NCI-H2107 (cell line): Measurements from ENCODE around the gene SMG9.
"Not testable (repeated sequence)": the region's sequence is repeated elsewhere in the genome, so short reads cannot be mapped to it uniquely, and the experiment has no call there.

Experiments
- DNase-seq: peaks from one replicate; lab custom pipeline; 2025; lab: John Stamatoyannopoulos, UW

SMG9 gene

DNA sequence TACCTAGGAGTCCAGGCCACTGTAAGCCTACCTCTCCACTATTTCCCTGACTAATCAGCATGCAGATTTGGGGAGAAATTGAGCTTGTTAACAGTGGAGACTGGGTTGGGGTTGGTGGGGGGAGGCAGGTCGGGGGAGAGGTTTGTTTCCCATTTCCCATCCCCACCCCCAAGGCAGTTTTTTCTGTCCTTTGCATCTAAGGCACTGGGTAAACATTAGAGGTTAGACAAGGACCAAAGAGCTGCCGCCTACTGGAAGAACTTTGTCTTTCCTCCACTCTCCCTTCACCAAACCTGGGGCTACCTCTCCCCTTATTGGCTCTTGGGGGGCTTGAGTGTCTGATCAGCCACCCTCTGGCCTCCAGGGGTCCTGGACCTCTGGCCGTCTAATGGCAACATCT is 25.1 kb upstream of the SMG9 start:
- DNase-seq, result no peak

DNA sequence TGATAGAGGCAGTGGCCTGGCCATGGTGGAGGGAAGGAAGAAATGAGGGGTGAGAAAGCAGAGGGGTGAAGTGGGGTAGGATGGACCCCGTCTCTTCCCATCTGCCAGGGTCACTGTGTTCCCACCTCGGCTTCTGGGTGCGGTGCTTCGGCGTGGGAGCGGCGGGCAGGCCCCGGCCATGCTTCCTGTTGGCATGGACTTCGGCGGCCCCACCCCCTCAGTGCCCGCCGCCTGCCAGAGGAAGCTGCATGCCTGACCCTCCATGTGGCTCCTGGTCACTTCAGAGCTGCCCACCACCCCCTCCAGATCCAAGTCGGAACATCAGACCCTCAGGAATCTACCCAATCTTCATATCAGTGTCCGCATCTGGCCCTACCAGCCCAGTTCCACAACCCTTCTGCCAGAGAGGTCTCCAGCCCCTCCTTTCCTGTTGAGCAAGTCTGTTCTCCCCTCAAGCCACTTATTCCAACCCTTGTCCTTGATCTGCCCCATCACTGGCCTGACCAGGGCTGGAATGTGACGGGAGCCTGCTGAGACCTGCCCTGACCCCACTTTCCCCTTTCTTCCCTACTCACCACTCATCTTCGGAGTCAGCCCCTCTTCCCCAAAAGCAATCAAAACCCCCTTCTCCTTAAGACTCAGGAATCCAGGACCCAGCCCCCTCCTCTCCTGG is 24.5 kb upstream of the SMG9 start:
- no peak for DNase-seq

DNA sequence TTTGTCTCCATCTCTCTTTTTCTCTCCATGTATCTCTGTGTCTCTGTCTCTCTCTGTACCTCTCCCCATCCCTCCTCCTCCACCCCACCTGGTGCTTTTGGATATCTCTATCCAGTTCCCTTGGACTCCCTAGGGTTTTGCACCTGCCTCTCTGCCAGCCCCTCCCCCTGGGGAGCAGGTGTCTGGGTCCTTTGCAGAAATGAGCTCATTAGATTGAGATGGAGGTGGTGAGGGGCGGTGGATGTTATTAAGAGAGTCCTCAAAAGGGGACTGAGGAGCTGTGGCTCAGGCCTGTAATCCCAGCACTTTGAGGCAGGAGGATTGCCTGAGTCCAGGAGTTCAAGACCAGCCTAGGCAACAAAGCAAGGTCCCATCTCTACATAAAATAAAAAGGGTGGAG is 23.9 kb upstream of the SMG9 start:
- peak; percentile 88 for DNase-seq

DNA sequence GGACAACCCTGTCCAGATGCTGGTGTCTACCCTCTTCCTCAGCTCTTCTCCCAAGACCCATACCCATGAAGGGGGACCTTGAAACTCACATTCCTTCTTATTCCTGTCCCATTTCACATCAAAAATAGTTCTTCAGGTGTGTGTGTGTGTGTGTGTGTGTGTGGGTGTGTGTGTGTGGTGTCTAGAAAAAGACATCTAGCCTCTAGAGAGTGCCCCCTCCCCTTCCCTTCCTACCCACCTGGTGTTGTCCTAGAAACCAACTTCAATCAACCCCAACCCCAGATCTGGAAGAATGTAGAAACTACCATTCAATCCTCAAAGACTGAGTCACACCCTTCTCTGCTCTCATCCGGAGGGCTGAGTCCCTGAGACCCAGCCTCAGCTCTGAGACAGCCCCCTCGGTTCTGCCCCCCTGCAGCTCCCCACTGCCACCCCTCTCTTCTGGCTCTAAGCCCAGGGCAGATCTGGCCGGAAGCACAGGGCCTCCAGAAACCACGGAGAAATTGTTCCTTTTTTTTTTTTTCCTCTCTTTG is 22.5 kb upstream of the SMG9 start:
- no peak for DNase-seq

DNA sequence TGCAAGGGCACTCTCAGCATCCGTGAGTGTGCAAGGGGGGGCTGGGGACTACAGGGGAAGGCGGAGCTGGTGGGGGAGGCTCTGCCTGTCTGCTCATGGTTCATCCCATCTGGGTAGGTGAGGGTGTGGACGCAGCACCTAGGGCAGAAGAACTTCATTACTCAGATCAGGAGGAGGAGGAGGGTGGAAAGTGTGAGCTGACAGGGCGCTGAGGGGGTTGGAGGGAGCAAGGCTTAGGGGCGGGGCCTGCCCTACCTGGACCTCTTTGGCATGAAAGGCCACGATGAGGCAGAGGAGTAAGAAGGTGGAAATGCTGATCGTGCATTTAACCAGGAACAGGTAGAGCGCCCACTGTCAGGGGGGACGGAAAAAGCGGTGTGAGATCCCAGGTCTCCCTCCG is 21.5 kb upstream of the SMG9 start:
- DNase-seq, result no peak

GRCh38 chr19:43775299-43775890 is 20.6 kb upstream of the SMG9 start:
- no peak for DNase-seq

DNA sequence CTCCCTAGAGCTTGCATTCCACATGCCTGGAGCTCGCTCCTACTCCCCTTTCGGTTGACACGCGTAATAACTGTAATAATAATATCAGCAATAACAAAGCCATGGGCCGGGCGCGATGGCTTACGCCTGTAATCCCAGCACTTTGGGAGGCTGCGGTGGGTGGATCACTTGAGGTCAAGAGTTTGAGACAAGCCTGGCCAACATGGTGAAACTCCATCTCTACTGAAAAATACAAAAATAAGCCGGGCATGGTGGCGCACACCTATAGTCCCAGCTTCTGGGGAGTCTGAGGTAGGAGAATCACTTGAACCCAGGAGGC is 20.1 kb upstream of the SMG9 start:
- DNase-seq, result not testable (repeated sequence)

DNA sequence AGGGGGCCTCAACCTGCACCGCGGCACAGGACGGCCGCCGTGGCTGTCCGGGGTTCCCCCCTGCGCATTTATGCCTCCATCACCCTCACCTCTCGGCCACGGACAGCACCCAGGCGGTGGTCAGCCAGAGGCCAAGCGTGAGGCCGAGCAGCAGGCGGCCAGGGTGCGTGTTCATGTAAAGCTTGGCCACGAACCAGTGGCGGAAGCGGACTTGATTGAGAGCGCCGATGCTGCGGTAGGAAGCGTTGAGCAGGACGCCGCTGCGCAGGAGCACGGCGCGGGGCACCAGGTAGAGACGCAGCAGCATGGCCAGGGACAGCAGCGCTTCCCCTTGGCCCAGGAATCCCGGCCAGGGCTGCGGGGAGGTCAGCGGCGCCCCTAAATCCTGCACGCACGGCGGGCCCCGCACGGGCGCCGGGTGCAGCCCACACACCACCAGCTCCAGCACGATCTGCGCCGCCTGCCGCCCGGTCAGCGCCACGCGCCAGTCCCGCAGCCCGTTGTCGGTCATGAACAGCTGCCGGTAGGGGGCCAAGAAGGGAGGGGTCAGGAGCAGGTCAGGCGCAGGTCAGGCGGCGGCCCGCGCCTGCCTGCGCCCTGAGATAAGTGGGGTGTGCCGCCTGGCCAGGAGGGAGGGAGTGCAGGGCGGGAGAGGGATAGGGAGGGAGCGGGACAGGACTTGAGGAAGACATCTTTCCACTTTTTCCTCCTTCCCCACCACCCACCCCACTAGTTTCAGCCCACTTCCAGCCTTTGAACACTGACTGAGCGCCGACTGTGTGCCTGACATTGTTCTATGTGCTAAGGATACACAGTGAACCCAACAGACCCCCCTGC is 19.6 kb upstream of the SMG9 start:
- no peak for DNase-seq

DNA sequence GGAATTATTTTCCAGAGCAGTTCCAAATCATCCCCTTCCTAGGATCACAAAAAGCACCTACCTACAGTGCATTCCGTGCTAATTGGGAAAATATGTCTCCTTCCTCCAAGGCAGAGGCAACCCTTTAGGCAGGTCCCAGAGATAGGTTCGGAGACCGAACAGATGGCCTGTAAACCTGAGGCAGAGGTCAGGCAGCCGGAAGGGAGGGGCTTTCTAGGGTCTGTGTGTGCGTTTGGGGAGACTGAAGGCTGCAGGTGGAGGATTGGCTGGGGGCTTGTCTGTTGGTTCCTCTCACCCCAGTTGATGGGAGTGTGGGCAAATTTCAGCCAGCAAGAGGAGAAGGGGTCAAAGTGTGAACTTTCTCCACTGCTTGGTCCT is 19.0 kb upstream of the SMG9 start:
- no peak for DNase-seq

GRCh38 chr19:43769256-43769655 is 14.5 kb upstream of the SMG9 start:
- no peak for DNase-seq

- DNase-seq, result no peak
These were observed 13.7 kb upstream of the SMG9 start for GRCh38 chr19:43768273-43769050.

DNA sequence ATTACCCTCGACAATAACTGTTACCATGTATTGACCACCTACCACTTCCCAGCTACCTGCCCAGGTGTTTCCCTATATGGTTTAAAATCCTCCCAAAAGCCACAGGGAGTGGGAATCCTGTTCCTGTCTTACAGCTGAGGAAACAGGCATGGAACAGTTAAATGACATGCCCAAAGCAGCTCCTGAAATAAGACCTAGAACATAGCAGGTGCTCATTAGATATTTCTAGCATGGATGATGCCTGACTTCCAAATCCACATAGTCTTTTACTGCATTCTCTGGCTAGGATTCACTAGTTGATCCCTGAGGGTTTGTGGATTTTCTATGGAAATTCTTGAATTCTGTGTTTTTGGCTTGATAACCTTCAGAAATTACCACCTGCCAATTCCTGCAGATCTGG is 13.1 kb upstream of the SMG9 start:
- no peak for DNase-seq

GRCh38 chr19:43767316-43767715 is 12.6 kb upstream of the SMG9 start:
- DNase-seq, result no peak

DNA sequence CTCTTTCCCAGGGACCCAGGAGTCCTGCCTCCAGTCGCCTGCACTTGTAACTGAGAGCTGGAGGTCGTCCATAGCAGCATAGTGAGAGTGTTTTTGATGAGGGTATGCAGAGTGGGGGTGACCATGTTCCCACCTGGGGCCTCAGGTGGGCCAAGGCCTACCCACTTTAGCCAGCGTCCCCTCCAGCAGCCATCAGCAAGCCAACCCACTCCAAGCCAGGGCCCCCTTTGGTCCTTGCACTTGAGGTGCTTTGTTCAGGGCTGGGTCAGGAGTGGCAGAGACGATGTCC is 11.9 kb upstream of the SMG9 start:
- no peak for DNase-seq

GRCh38 chr19:43765109-43765876 is 10.5 kb upstream of the SMG9 start:
- no peak for DNase-seq

GRCh38 chr19:43764684-43765083 is 9.9 kb upstream of the SMG9 start:
- DNase-seq, result not testable (repeated sequence)

DNA sequence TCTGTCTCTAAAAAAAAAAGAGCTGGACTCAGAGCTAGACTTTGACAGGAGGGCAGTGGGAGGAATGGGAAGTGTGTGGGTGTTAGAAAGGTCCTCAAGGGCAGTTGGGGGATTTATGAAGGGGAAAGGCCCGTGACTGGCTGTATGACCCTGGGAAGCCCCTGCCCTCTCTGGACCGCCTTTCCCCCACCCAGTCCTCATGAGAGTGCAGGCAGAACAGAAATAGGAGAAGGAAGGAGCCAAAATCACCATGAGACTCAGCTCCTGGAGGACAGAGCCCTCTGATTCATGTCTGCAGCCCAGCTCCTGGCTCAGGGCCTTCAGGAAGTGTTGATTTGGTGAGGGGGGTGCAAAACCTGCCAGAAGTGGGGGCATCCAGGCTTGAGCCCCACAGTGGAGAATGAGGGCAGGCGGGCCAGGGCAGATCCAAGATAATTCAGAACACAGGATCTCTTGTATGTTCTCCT is 8.7 kb upstream of the SMG9 start:
- no peak for DNase-seq

- DNase-seq, result no peak
These were observed 8.1 kb upstream of the SMG9 start for GRCh38 chr19:43762814-43763213.

DNA sequence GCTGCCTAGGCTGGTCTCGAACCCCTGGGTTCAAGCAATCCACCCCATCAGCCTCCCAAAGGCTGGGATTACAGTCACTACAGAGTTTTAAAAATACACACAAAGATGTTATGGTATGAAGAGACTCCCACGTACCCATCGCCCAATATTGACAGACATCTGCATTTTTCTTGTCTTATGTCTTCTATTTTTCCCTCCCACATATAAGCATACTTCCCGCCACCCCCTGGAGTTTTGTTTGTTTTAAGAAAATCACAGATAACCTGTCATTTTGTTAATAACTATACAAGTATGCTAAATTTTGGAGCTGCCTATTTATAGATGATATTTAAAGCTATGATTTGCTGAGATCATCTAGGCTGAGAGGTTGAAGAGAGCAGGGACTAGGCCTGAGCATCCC is 6.2 kb upstream of the SMG9 start:
- DNase-seq, result no peak

GRCh38 chr19:43759515-43759914 is 4.8 kb upstream of the SMG9 start:
- DNase-seq, result no peak

DNA sequence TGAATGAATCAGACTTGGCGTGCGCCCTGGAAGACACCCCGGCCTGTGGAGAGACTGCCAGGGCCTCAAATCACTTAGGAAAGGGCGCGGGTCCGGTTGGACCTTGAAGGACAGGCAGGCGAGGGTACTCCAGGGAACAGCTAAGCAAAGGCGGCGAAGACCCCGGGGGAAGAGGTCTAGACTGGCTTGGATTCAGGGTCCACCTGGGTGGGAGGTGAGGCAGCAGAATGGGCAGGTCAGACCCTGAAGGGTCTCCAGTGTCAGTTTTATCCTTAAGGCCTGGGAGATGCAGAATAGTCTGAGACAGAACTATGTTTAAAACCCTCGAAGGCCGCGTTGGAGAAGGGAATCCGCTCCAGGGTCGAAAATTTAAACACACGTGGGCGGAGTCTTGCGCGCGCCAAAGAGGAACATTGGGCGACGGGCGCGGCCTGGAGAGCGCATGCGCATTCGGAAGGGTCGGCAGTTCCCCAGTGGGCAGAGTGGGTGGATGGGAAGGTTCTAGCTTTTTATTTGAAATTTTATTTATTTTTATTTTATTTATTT is 567 bp upstream of the SMG9 start:
- DNase-seq, result no peak

DNA sequence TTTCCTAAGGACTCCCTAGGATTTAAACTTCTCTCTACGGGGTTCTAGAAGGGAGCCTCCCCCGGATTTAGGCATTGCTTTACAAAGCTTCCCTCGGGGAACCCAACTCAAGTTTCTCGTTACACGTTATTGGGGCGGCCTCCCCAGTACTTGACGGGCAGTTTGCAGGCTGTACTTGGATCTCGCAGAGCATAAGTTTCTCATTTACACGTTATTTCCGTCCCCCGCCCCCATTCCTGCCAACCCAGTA is 584 bp downstream of the SMG9 start:
- DNase-seq, result no peak
